ENCODE measurements around the gene KRTAP10-4. TPM values are rescaled to one million over a fixed set of nuclear protein-coding genes. Genes with fewer than 3 reads are reported as not detected.
"Not testable (repeated sequence)": the region's sequence is repeated elsewhere in the genome, so short reads cannot be mapped to it uniquely, and the experiment has no call there.

The KRTAP10-4 gene
- polyA plus RNA-seq, 1 of the 3 experiments (the other 2 are of a cell fraction) = not detected

- TF ChIP-seq ZBTB33 (IDR thresholded peaks at IDR 0.05; ENCODE audit: borderline replicate concordance, low read depth) (no peak), EZH2phosphoT487 (IDR thresholded peaks at IDR 0.05; ENCODE audit: borderline replicate concordance, low read depth) (no peak)
- TF ChIP-seq, protein P1, sequence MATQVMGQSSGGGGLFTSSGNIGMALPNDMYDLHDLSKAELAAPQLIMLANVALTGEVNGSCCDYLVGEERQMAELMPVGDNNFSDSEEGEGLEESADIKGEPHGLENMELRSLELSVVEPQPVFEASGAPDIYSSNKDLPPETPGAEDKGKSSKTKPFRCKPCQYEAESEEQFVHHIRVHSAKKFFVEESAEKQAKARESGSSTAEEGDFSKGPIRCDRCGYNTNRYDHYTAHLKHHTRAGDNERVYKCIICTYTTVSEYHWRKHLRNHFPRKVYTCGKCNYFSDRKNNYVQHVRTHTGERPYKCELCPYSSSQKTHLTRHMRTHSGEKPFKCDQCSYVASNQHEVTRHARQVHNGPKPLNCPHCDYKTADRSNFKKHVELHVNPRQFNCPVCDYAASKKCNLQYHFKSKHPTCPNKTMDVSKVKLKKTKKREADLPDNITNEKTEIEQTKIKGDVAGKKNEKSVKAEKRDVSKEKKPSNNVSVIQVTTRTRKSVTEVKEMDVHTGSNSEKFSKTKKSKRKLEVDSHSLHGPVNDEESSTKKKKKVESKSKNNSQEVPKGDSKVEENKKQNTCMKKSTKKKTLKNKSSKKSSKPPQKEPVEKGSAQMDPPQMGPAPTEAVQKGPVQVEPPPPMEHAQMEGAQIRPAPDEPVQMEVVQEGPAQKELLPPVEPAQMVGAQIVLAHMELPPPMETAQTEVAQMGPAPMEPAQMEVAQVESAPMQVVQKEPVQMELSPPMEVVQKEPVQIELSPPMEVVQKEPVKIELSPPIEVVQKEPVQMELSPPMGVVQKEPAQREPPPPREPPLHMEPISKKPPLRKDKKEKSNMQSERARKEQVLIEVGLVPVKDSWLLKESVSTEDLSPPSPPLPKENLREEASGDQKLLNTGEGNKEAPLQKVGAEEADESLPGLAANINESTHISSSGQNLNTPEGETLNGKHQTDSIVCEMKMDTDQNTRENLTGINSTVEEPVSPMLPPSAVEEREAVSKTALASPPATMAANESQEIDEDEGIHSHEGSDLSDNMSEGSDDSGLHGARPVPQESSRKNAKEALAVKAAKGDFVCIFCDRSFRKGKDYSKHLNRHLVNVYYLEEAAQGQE (IDR thresholded peaks at IDR 0.05; ENCODE audit: low read depth, low read length) = no peak
Measured at GRCh38 chr21:44598061-44598460, 24.5 kb downstream of the KRTAP10-4 start (continued).

- DNase-seq = no peak
- Histone ChIP-seq H3K27ac (ENCODE audit: low read depth in 2 of 2, low read length in 1 of 2) (no peak overlapping the region), H3K9me3 (no peaks in the 10 kb centered on the region), H3K4me3 (ENCODE audit: low read depth in 2 of 2, low read length in 1 of 2) (no peak overlapping the region), H3K79me2 (ENCODE audit: insufficient read depth) (no peaks in the 10 kb centered on the region), H3K27me3 (ENCODE audit: insufficient read depth) (peaks cover 12% of the 10 kb centered on the region; the same call in 1 of the 2 replicates), H3K4me2 (no peak overlapping the region), H4K20me1 (ENCODE audit: insufficient read depth) (no peaks in the 10 kb centered on the region), H3F3A (replicated peaks; ENCODE audit: insufficient read depth) (no peaks in the 10 kb centered on the region), H3K9ac (no peak overlapping the region), H3K4me1 (ENCODE audit: control insufficient read depth in 1 of 2, insufficient read depth in 2 of 2, low read depth in 1 of 2, low read length in 1 of 2) (no peaks in the 10 kb centered on the region; a peak in 1 of 4 replicates), H3K36me3 (replicated peaks in 1 of 2; ENCODE audit: control insufficient read depth in 1 of 2, insufficient read depth in 2 of 2, low read length in 1 of 2) (no peaks in the 10 kb centered on the region), H2AFZ (ENCODE audit: low read depth) (no peak overlapping the region), H3K9me2 (no peaks in the 10 kb centered on the region)
- ChIA-PET CTCF (no interaction called here), POLR2A (no interaction called here)
- TF ChIP-seq FOSL2 (IDR thresholded peaks at IDR 0.05; ENCODE audit: borderline replicate concordance, low read depth) (no peak), ELF1 (IDR thresholded peaks at IDR 0.05) (no peak), TAF1 (IDR thresholded peaks at IDR 0.05; ENCODE audit: borderline replicate concordance, low read depth, low read length) (no peak), FOXJ3 (CRISPR knock-in tag; IDR thresholded peaks at IDR 0.05) (no peak), MXI1 (IDR thresholded peaks at IDR 0.05; ENCODE audit: low read depth, low read length) (no peak), GABPA (IDR thresholded peaks at IDR 0.05; ENCODE audit: low read depth) (no peak)
- WGBS (ENCODE audit: low lambda C conversion rate) = 61% methylated on average over 5 of the region's 8 CpGs
Measured at GRCh38 chr21:44599264-44600029, 25.9 kb downstream of the KRTAP10-4 start.

DNA sequence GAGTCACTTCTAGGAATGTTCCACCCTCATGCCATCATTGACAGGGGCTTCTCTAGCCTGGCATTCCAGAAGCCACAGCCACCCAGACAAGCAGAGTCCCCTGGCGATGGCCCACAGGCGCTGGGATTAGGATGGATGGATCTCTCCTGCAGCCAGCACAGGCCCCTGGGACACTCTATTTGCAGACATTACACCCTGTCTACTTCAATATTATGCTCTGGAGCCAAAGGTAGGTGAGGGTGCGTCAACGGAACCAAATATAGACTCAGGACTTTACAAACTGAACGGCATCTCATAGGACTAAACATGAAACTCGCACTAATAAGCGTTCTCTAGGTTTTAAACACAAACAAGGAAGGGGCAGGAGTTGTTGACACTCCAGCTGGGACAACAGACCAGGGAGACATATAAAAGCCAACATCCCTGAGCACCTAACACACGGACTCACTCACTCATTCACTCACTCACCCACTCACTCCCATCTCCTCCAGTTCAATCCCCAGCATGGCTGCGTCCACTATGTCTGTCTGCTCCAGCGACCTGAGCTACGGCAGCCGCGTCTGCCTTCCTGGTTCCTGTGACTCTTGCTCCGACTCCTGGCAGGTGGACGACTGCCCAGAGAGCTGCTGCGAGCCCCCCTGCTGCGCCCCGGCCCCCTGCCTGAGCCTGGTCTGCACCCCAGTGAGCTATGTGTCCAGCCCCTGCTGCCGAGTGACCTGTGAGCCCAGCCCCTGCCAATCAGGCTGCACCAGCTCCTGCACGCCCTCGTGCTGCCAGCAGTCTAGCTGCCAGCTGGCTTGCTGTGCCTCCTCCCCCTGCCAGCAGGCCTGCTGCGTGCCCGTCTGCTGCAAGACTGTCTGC, 26.8 kb downstream of the KRTAP10-4 start, which contains the start of gene KRTAP10-7:
Gene KRTAP10-7, plus strand, starts transcription at position 480 of the 861 bp plus-strand sequence. Its CDS starts 25 bp downstream, at position 505.
- H3K27me3 ChIP-seq (ENCODE audit: insufficient read depth) = peaks cover 10% of the 10 kb centered on the region; the same call in 1 of the 2 replicates
- H3K4me2 ChIP-seq; H3K4me1 ChIP-seq (ENCODE audit: control insufficient read depth in 1 of 2, insufficient read depth in 2 of 2, low read depth in 1 of 2, low read length in 1 of 2); H3K27ac ChIP-seq (ENCODE audit: low read depth in 2 of 2, low read length in 1 of 2); H3K9me2 ChIP-seq; POLR2A ChIA-PET; H2AFZ ChIP-seq (ENCODE audit: low read depth); H3K9ac ChIP-seq; H4K20me1 ChIP-seq (ENCODE audit: insufficient read depth); H3K4me3 ChIP-seq (ENCODE audit: low read depth in 2 of 2, low read length in 1 of 2); CTCF ChIA-PET; H3F3A ChIP-seq (replicated peaks; ENCODE audit: insufficient read depth); H3K36me3 ChIP-seq (replicated peaks in 1 of 2; ENCODE audit: control insufficient read depth in 1 of 2, insufficient read depth in 2 of 2, low read length in 1 of 2); H3K9me3 ChIP-seq; DNase-seq; H3K79me2 ChIP-seq (ENCODE audit: insufficient read depth): not testable (repeated sequence)
- 31% methylated on average over 18 of the region's 23 CpGs for WGBS (ENCODE audit: low lambda C conversion rate)

DNA sequence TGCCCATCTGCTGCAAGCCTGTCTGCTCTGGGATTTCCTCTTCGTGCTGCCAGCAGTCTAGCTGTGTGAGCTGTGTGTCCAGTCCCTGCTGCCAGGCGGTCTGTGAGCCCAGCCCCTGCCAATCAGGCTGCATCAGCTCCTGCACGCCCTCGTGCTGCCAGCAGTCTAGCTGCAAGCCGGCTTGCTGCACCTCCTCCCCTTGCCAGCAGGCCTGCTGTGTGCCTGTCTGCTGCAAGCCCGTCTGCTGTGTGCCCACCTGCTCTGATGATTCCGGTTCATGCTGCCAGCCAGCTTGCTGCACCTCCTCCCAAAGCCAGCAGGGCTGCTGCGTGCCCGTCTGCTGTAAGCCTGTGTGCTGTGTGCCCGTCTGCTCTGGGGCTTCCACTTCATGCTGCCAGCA, 27.6 kb downstream of the KRTAP10-4 start:
- H3F3A ChIP-seq (replicated peaks; ENCODE audit: insufficient read depth); H3K27ac ChIP-seq (ENCODE audit: low read depth in 2 of 2, low read length in 1 of 2); H3K9ac ChIP-seq; POLR2A ChIA-PET; H4K20me1 ChIP-seq (ENCODE audit: insufficient read depth); H3K4me1 ChIP-seq (ENCODE audit: control insufficient read depth in 1 of 2, insufficient read depth in 2 of 2, low read depth in 1 of 2, low read length in 1 of 2); H3K79me2 ChIP-seq (ENCODE audit: insufficient read depth); H3K9me2 ChIP-seq; H3K36me3 ChIP-seq (replicated peaks in 1 of 2; ENCODE audit: control insufficient read depth in 1 of 2, insufficient read depth in 2 of 2, low read length in 1 of 2); H3K4me3 ChIP-seq (ENCODE audit: low read depth in 2 of 2, low read length in 1 of 2); H3K4me2 ChIP-seq; CTCF ChIA-PET; H2AFZ ChIP-seq (ENCODE audit: low read depth); DNase-seq; H3K9me3 ChIP-seq: not testable (repeated sequence)
- peaks cover 10% of the 10 kb centered on the region; the same call in 1 of the 2 replicates for H3K27me3 ChIP-seq (ENCODE audit: insufficient read depth)
- WGBS (ENCODE audit: low lambda C conversion rate) = 18% methylated on average over 6 of the region's 10 CpGs
